Head of caudate nucleus (tissue), 42 donors: Measurements from ENCODE around the gene CEP350.

ENCODE experiments used
- DNase-seq, 42 donors: peaks; one replicate each; pipeline versions ENCODE4 v3.0.0 to v3.0.0-alpha.2; 2020 to 2021; ENCODE audit warnings: mixed read lengths in 7 of 42
- intact Hi-C: fragments of 100-400 bp; cut with DNase I; formaldehyde crosslinking; loops from one replicate; pipeline ENCODE4 v1.15.0; 2022

The CEP350 gene

DNA sequence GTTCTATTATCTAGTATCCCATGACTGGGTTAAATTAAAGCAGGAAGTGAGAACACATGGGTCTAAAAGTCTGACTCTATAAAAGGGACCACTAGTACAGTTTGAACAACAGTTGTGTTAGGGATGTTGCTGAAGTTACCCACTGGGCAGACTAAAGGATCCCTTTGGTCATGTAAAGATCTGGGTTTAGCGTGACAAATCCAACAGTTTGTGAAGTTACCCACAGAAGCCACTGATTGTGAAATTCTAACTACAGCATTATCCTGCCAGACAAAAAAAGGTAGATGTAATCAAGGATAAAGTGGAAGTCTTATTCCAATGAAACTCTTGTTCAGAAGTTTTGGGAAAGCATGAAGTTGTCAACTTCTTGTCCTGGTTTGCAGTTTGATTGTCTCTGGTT lies 205.7 kb downstream of the CEP350 start:
- peak in 1 of 42 donors; percentile 0 for DNase-seq
- intact Hi-C loops = no loop called here

- DNase-seq = no peak
- intact Hi-C loops = no loop called here
These were observed 208.4 kb downstream of the CEP350 start for GRCh38 chr1:180163041-180163440.
